K562 (cell line): ENCODE measurements around the gene EIF5. TPM values are rescaled to one million over a fixed set of nuclear protein-coding genes. Genes with fewer than 3 reads are reported as not detected.

Experiments
- BDP1 ChIP-seq: IDR thresholded peaks from 3 replicates; pipeline ENCODE4 v1.6.1; 2011; ENCODE audit not compliant: insufficient read length, insufficient read depth
- BHLHE40 ChIP-seq: IDR thresholded peaks from 2 replicates; pipeline ENCODE4 v1.6.1; 2011; ENCODE audit warnings: low read length, improper control_type of control experiment
- BRD4 ChIP-seq: fragments of 200-600 bp; sonication (generic); IDR thresholded peaks from 2 replicates; pipeline ENCODE4 v1.6.1; 2017; ENCODE audit warnings: inconsistent platforms
- BRF1 ChIP-seq: IDR thresholded peaks from 3 replicates; pipeline ENCODE4 v1.6.1; 2011; ENCODE audit warnings: borderline replicate concordance, mild to moderate bottlenecking; ENCODE audit not compliant: insufficient read length; ENCODE audit errors: extremely low read depth
- CC2D1A ChIP-seq: fragments of 450-650 bp; IDR thresholded peaks from 2 replicates; pipeline ENCODE4 v1.6.1; 2017; ENCODE audit warnings: mild to moderate bottlenecking
- E2F3 ChIP-seq: fragments of 250-450 bp; sonication (Bioruptor Pico); IDR thresholded peaks from 2 replicates; pipeline ENCODE4 v1.4.0; 2020; ENCODE audit warnings: mild to moderate bottlenecking
- ESRRB ChIP-seq: fragments of 250-450 bp; sonication (Bioruptor Pico); IDR thresholded peaks from 2 replicates; pipeline ENCODE4 v1.5.0; 2020; ENCODE audit warnings: mild to moderate bottlenecking, moderate library complexity, borderline replicate concordance
- ETS2 ChIP-seq: IDR thresholded peaks from 2 replicates; pipeline ENCODE4 v1.6.1; 2016; ENCODE audit warnings: borderline replicate concordance, missing genetic modification characterization, mild to moderate bottlenecking, moderate library complexity, missing compliant biosample characterization; ENCODE audit not compliant: poor library complexity, severe bottlenecking
- FOXP1 ChIP-seq: sonication (generic); formaldehyde crosslinking; IDR thresholded peaks from 2 replicates; pipeline ENCODE4 v1.8.0; 2022; ENCODE audit warnings: mild to moderate bottlenecking, missing genetic modification reagents
- ILF3 ChIP-seq: fragments of 450-650 bp; IDR thresholded peaks from 2 replicates; pipeline ENCODE4 v1.6.1; 2018; ENCODE audit warnings: antibody characterized with exemption, mild to moderate bottlenecking, moderate library complexity, borderline replicate concordance
- MAFK ChIP-seq: IDR thresholded peaks from 2 replicates; pipeline ENCODE4 v1.6.1; 2011; ENCODE audit warnings: low read length, improper control_type of control experiment
- MCM5 ChIP-seq: fragments of 450-650 bp; IDR thresholded peaks from 2 replicates; pipeline ENCODE4 v1.6.1; 2016; ENCODE audit warnings: low read depth
- MCM7 ChIP-seq, 2 experiments: fragments of 450-650 bp; IDR thresholded peaks; 2 replicates each; pipeline ENCODE4 v1.6.1; 2016 to 2018
- NONO ChIP-seq, 2 experiments: fragments of 200-400 bp in 1 of 2; fragments of 450-650 bp in 1 of 2; formaldehyde crosslinking in 1 of 2; IDR thresholded peaks; 2 replicates each; pipeline ENCODE4 v1.6.1; 2017; ENCODE audit warnings: low read depth in 2 of 2, mild to moderate bottlenecking in 2 of 2, moderate library complexity in 2 of 2, low read length in 1 of 2
- RAD21 ChIP-seq, 2 experiments: fragments of 250-450 bp in 1 of 2; fragments of 450-650 bp in 1 of 2; sonication (Bioruptor Pico) in 1 of 2; formaldehyde crosslinking in 1 of 2; IDR thresholded peaks in 1 of 2; conservative IDR thresholded peaks in 1 of 2; 2 replicates each; pipeline versions ENCODE4 v1.4.0 to v1.8.0; 2020 to 2022; ENCODE audit warnings: mild to moderate bottlenecking in 2 of 2, moderate library complexity in 1 of 2
- RFX1 ChIP-seq: fragments of 450-650 bp; IDR thresholded peaks from 2 replicates; pipeline ENCODE4 v1.6.1; 2016; ENCODE audit warnings: mild to moderate bottlenecking, moderate library complexity
- RFX5 ChIP-seq: IDR thresholded peaks from 2 replicates; pipeline ENCODE4 v1.6.1; 2011; ENCODE audit warnings: low read depth, mild to moderate bottlenecking, improper control_type of control experiment, low read length
- SAFB ChIP-seq: fragments of 200-400 bp; formaldehyde crosslinking; IDR thresholded peaks from 2 replicates; pipeline ENCODE4 v1.6.1; 2017; ENCODE audit warnings: low read depth, low read length, borderline replicate concordance
- SMAD1 ChIP-seq: fragments of 150-350 bp; IDR thresholded peaks from 2 replicates; pipeline ENCODE4 v1.6.1; 2014; ENCODE audit warnings: low read length, low read depth; ENCODE audit not compliant: partially characterized antibody
- SMAD4 ChIP-seq: fragments of 250-450 bp; sonication (Bioruptor Pico); conservative IDR thresholded peaks from 2 replicates; pipeline ENCODE4 v1.8.0; 2021; ENCODE audit warnings: inconsistent platforms, mild to moderate bottlenecking, moderate library complexity
- SUPT5H ChIP-seq: fragments of 450-650 bp; IDR thresholded peaks from 2 replicates; pipeline ENCODE4 v1.6.1; 2016
- U2AF2 ChIP-seq: fragments of 200-400 bp; formaldehyde crosslinking; optimal IDR thresholded peaks from 2 replicates; pipeline ENCODE3; 2017; ENCODE audit warnings: low read depth, mild to moderate bottlenecking, low read length
- USF2 ChIP-seq: sonication (generic); formaldehyde crosslinking; IDR thresholded peaks from 2 replicates; pipeline ENCODE4 v1.5.0; 2020; ENCODE audit warnings: missing genetic modification reagents
- ZBTB33 ChIP-seq: sonication (generic); formaldehyde crosslinking; IDR thresholded peaks from 2 replicates; pipeline ENCODE4 v1.8.1; 2023; ENCODE audit warnings: mild to moderate bottlenecking, missing genetic modification reagents
- ZBTB8A ChIP-seq: fragments of 450-650 bp; IDR thresholded peaks from 2 replicates; pipeline ENCODE4 v1.6.1; 2018; ENCODE audit warnings: mild to moderate bottlenecking, moderate library complexity; ENCODE audit not compliant: partially characterized antibody
- ZNF41 ChIP-seq: fragments of 250-450 bp; sonication (Bioruptor Pico); conservative IDR thresholded peaks from 2 replicates; pipeline ENCODE4 v1.4.0; 2020; ENCODE audit warnings: mild to moderate bottlenecking
- ZNF551 ChIP-seq: fragments of 250-450 bp; sonication (Bioruptor Pico); IDR thresholded peaks from 2 replicates; pipeline ENCODE4 v1.5.0; 2021; ENCODE audit warnings: mild to moderate bottlenecking, moderate library complexity
- polyA plus RNA-seq, 8 experiments: library from polyadenylated mRNA; depleted of rRNA in 4 of 8; stranded (reverse) in 5 of 8; unstranded in 3 of 8; fragments of >200 nt; fragmentation: Nextera tagmentation in 2 of 8; fragmentation: Illumina TruSeq in 1 of 8; extraction: Ambion mirVana in 2 of 8; extraction: Trizol in 1 of 8; gene quantifications; 2 replicates each; pipeline versions ENCODE4 v1.2.1 to v1.2.3, GENCODE V29; 2011 to 2014; ENCODE audit warnings: inconsistent platforms in 1 of 8, missing spikeins in 1 of 8
- total RNA-seq, 7 experiments: library from RNA; depleted of rRNA in 6 of 7; stranded (reverse); fragments of >200 nt in 6 of 7; fragmentation: Illumina TruSeq in 2 of 7; extraction: Trizol in 2 of 7; gene quantifications; 2 replicates each; pipeline versions ENCODE4 v1.2.1 to v1.2.3, GENCODE V29; 2011 to 2021; ENCODE audit warnings: low replicate concordance in 1 of 7

EIF5 gene
- total and polyA plus RNA-seq, 9 of the 15 experiments (the other 6 are each of a cell fraction or from before 2014, with no cell fraction given), result 92.7 to 442 (median 190) TPM

DNA sequence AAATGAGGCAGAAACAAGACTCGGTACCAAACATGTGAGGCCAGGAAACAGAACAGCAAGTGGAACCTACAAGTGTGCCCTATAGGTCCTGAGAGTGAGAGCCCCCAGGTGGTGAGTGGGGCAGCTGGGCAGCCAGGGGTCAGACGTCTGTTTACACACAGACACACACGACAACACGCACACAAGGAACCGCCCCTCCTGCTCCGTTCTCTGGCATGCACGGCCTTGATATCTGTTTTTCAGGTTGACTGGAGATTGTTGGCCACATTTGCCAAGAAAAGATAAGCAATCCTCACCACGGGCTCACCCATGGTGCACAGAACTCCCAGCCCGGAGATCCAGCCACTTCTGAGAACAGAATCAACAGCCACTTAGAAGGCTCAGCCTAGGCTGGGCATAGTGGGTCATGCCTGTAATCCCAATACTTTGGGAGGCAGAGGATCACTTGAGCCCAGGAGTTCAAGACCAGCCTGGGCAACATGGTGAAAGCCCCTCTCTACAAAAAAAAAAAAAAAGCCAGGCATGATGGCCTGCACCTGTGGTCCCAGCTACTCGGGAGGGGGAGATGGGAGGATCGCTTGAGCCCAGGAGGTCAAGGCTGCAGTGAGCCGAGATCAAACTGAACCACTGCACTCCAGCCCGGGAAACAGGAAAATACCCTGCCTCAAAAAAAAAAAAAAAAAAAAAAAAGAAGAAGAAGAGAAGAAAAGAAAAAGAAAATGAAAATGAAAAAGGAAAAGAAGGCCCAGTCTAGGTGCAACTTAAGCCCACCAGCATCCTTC, 19.4 kb upstream of the EIF5 start (continued):
- TF ChIP-seq MAFK (no peak), SAFB (no peak), SUPT5H (no peak), ETS2 (tag) (no peak), ZBTB8A (no peak), ZNF551 (CRISPR knock-in tag) (no peak), ILF3 (no peak), MCM5 (no peak), BRF1 (no peak), FOXP1 (peak; percentile 38; the same call in 1 of the 2 replicates), BHLHE40 (peak; percentile 70; the same call in 1 of the 2 replicates), SMAD1 (no peak), ESRRB (no peak), E2F3 (CRISPR knock-in tag) (no peak), ZBTB33 (CRISPR knock-in tag) (no peak), U2AF2 (no peak), RFX1 (no peak), SMAD4 (CRISPR knock-in tag) (peak; percentile 78), BDP1 (no peak), RFX5 (no peak), BRD4 (no peak), RAD21 (CRISPR knock-in tag; conservative IDR thresholded peaks at IDR 0.05 in 1 of 2, IDR thresholded peaks at IDR 0.05 in 1 of 2) (peak in 1 of 2 experiments; percentile 18; a peak in 2 of 4 replicates), USF2 (CRISPR knock-in tag) (no peak), CC2D1A (peak; percentile 68; the same call in 1 of the 2 replicates), ZNF41 (CRISPR knock-in tag) (no peak), NONO (IDR thresholded peaks at IDR 0.05; ENCODE audit: low read depth in 2 of 2, low read length in 1 of 2) (no peak), MCM7 (IDR thresholded peaks at IDR 0.05) (no peak)
